Measurements from ENCODE around the gene TTC13. TPM values are rescaled to one million over a fixed set of nuclear protein-coding genes. Genes with fewer than 3 reads are reported as not detected.

Gene TTC13
- total RNA-seq, 1 donor from 2014 or later: 20.4 TPM

GRCh38 chr1:230964896-230965295, 13.8 kb downstream of the TTC13 start:
- Histone ChIP-seq H3K9ac (ENCODE audit: low read depth in 1 of 3, low read length in 3 of 3) (no peak overlapping the region), H3K27me3 (ENCODE audit: control insufficient read depth in 3 of 3, insufficient read depth in 3 of 3, low read length in 3 of 3) (no peaks in the 10 kb centered on the region), H3K9me3 (ENCODE audit: control insufficient read depth in 3 of 3, low read length in 3 of 3) (no peaks in the 10 kb centered on the region), H3K4me3 (ENCODE audit: low read length in 3 of 3) (no peak overlapping the region), H3K27ac (ENCODE audit: low read depth, low read length) (no peak overlapping the region), H3K4me1 (ENCODE audit: control insufficient read depth in 3 of 3, insufficient read depth in 3 of 3, low read length in 3 of 3) (no peaks in the 10 kb centered on the region), H3K36me3 (ENCODE audit: control insufficient read depth in 3 of 3, insufficient read depth in 3 of 3, low read length in 3 of 3) (no peaks in the 10 kb centered on the region)

- Histone ChIP-seq H3K36me3 (ENCODE audit: control insufficient read depth in 3 of 3, insufficient read depth in 3 of 3, low read length in 3 of 3) (peaks cover 3 to 18% (median 10%) of the 10 kb centered on the region in 3 donors), H3K4me1 (ENCODE audit: control insufficient read depth in 3 of 3, insufficient read depth in 3 of 3, low read length in 3 of 3) (no peaks in the 10 kb centered on the region)
Measured at GRCh38 chr1:230958370-230958769, 20.3 kb downstream of the TTC13 start.

GRCh38 chr1:230957580-230957989, 21.1 kb downstream of the TTC13 start:
- no peak overlapping the region for H3K4me3 ChIP-seq (ENCODE audit: low read length in 3 of 3)
- no peak overlapping the region for H3K27ac ChIP-seq (ENCODE audit: low read depth, low read length)
- no peaks in the 10 kb centered on the region for H3K9me3 ChIP-seq (ENCODE audit: control insufficient read depth in 3 of 3, low read length in 3 of 3)
- H3K27me3 ChIP-seq (ENCODE audit: control insufficient read depth in 3 of 3, insufficient read depth in 3 of 3, low read length in 3 of 3): no peaks in the 10 kb centered on the region
- H3K36me3 ChIP-seq (ENCODE audit: control insufficient read depth in 3 of 3, insufficient read depth in 3 of 3, low read length in 3 of 3): peaks cover 3 to 18% (median 11%) of the 10 kb centered on the region in 3 donors
- H3K9ac ChIP-seq (ENCODE audit: low read depth in 1 of 3, low read length in 3 of 3): no peak overlapping the region
- no peaks in the 10 kb centered on the region for H3K4me1 ChIP-seq (ENCODE audit: control insufficient read depth in 3 of 3, insufficient read depth in 3 of 3, low read length in 3 of 3)

More at GRCh38 chr1:230958370-230958769, 20.3 kb downstream of the TTC13 start:
- no peaks in the 10 kb centered on the region for H3K9me3 ChIP-seq (ENCODE audit: control insufficient read depth in 3 of 3, low read length in 3 of 3)
- H3K9ac ChIP-seq (ENCODE audit: low read depth in 1 of 3, low read length in 3 of 3): no peak overlapping the region
- H3K27me3 ChIP-seq (ENCODE audit: control insufficient read depth in 3 of 3, insufficient read depth in 3 of 3, low read length in 3 of 3): no peaks in the 10 kb centered on the region
- H3K4me3 ChIP-seq (ENCODE audit: low read length in 3 of 3): no peak overlapping the region
- H3K27ac ChIP-seq (ENCODE audit: low read depth, low read length): no peak overlapping the region

- Histone ChIP-seq H3K4me1 (ENCODE audit: control insufficient read depth in 3 of 3, insufficient read depth in 3 of 3, low read length in 3 of 3) (no peaks in the 10 kb centered on the region), H3K27ac (ENCODE audit: low read depth, low read length) (no peak overlapping the region), H3K4me3 (ENCODE audit: low read length in 3 of 3) (no peak overlapping the region), H3K27me3 (ENCODE audit: control insufficient read depth in 3 of 3, insufficient read depth in 3 of 3, low read length in 3 of 3) (no peaks in the 10 kb centered on the region), H3K36me3 (ENCODE audit: control insufficient read depth in 3 of 3, insufficient read depth in 3 of 3, low read length in 3 of 3) (peaks cover 0 to 9% (median 6%) of the 10 kb centered on the region in 3 donors), H3K9me3 (ENCODE audit: control insufficient read depth in 3 of 3, low read length in 3 of 3) (no peaks in the 10 kb centered on the region), H3K9ac (ENCODE audit: low read depth in 1 of 3, low read length in 3 of 3) (no peak overlapping the region)
Measured at GRCh38 chr1:230950404-230950803, 28.3 kb downstream of the TTC13 start.

- Histone ChIP-seq H3K27me3 (ENCODE audit: control insufficient read depth in 3 of 3, insufficient read depth in 3 of 3, low read length in 3 of 3) (no peaks in the 10 kb centered on the region), H3K4me3 (ENCODE audit: low read length in 3 of 3) (no peak overlapping the region), H3K27ac (ENCODE audit: low read depth, low read length) (no peak overlapping the region), H3K9ac (ENCODE audit: low read depth in 1 of 3, low read length in 3 of 3) (no peak overlapping the region), H3K36me3 (ENCODE audit: control insufficient read depth in 3 of 3, insufficient read depth in 3 of 3, low read length in 3 of 3) (peaks cover 2 to 11% (median 6%) of the 10 kb centered on the region in 3 donors), H3K4me1 (ENCODE audit: control insufficient read depth in 3 of 3, insufficient read depth in 3 of 3, low read length in 3 of 3) (no peaks in the 10 kb centered on the region), H3K9me3 (ENCODE audit: control insufficient read depth in 3 of 3, low read length in 3 of 3) (no peaks in the 10 kb centered on the region)
Measured at GRCh38 chr1:230948903-230949302, 29.8 kb downstream of the TTC13 start.

GRCh38 chr1:230948301-230948700, 30.4 kb downstream of the TTC13 start:
- no peaks in the 10 kb centered on the region for H3K4me1 ChIP-seq (ENCODE audit: control insufficient read depth in 3 of 3, insufficient read depth in 3 of 3, low read length in 3 of 3)
- H3K4me3 ChIP-seq (ENCODE audit: low read length in 3 of 3): no peak overlapping the region
- peaks cover 2 to 7% (median 6%) of the 10 kb centered on the region in 3 donors for H3K36me3 ChIP-seq (ENCODE audit: control insufficient read depth in 3 of 3, insufficient read depth in 3 of 3, low read length in 3 of 3)
- H3K9ac ChIP-seq (ENCODE audit: low read depth in 1 of 3, low read length in 3 of 3): no peak overlapping the region
- H3K9me3 ChIP-seq (ENCODE audit: control insufficient read depth in 3 of 3, low read length in 3 of 3): no peaks in the 10 kb centered on the region
- H3K27me3 ChIP-seq (ENCODE audit: control insufficient read depth in 3 of 3, insufficient read depth in 3 of 3, low read length in 3 of 3): no peaks in the 10 kb centered on the region
- no peak overlapping the region for H3K27ac ChIP-seq (ENCODE audit: low read depth, low read length)

GRCh38 chr1:230943048-230943593, 35.5 kb downstream of the TTC13 start:
- H3K27ac ChIP-seq (ENCODE audit: low read depth, low read length): no peak overlapping the region
- H3K9ac ChIP-seq (ENCODE audit: low read depth in 1 of 3, low read length in 3 of 3): no peak overlapping the region
- no peak overlapping the region for H3K4me3 ChIP-seq (ENCODE audit: low read length in 3 of 3)
- H3K27me3 ChIP-seq (ENCODE audit: control insufficient read depth in 3 of 3, insufficient read depth in 3 of 3, low read length in 3 of 3): no peaks in the 10 kb centered on the region
- H3K4me1 ChIP-seq (ENCODE audit: control insufficient read depth in 3 of 3, insufficient read depth in 3 of 3, low read length in 3 of 3): no peaks in the 10 kb centered on the region
- H3K9me3 ChIP-seq (ENCODE audit: control insufficient read depth in 3 of 3, low read length in 3 of 3): no peaks in the 10 kb centered on the region
- H3K36me3 ChIP-seq (ENCODE audit: control insufficient read depth in 3 of 3, insufficient read depth in 3 of 3, low read length in 3 of 3): peaks cover 2 to 15% (median 11%) of the 10 kb centered on the region in 3 donors

GRCh38 chr1:230940848-230941247, 37.8 kb downstream of the TTC13 start:
- Histone ChIP-seq H3K4me1 (ENCODE audit: control insufficient read depth in 3 of 3, insufficient read depth in 3 of 3, low read length in 3 of 3) (no peaks in the 10 kb centered on the region), H3K9me3 (ENCODE audit: control insufficient read depth in 3 of 3, low read length in 3 of 3) (no peaks in the 10 kb centered on the region), H3K9ac (ENCODE audit: low read depth in 1 of 3, low read length in 3 of 3) (no peak overlapping the region), H3K27me3 (ENCODE audit: control insufficient read depth in 3 of 3, insufficient read depth in 3 of 3, low read length in 3 of 3) (no peaks in the 10 kb centered on the region), H3K27ac (ENCODE audit: low read depth, low read length) (no peak overlapping the region), H3K4me3 (ENCODE audit: low read length in 3 of 3) (no peak overlapping the region), H3K36me3 (ENCODE audit: control insufficient read depth in 3 of 3, insufficient read depth in 3 of 3, low read length in 3 of 3) (peaks cover 2 to 16% (median 11%) of the 10 kb centered on the region in 3 donors)

GRCh38 chr1:230939806-230940489, 38.7 kb downstream of the TTC13 start:
- peaks cover under 1 to 21% (median 7%) of the 10 kb centered on the region in 3 donors for H3K36me3 ChIP-seq (ENCODE audit: control insufficient read depth in 3 of 3, insufficient read depth in 3 of 3, low read length in 3 of 3)
- no peaks in the 10 kb centered on the region for H3K9me3 ChIP-seq (ENCODE audit: control insufficient read depth in 3 of 3, low read length in 3 of 3)
- no peak overlapping the region for H3K27ac ChIP-seq (ENCODE audit: low read depth, low read length)
- no peaks in the 10 kb centered on the region for H3K4me1 ChIP-seq (ENCODE audit: control insufficient read depth in 3 of 3, insufficient read depth in 3 of 3, low read length in 3 of 3)
- no peaks in the 10 kb centered on the region for H3K27me3 ChIP-seq (ENCODE audit: control insufficient read depth in 3 of 3, insufficient read depth in 3 of 3, low read length in 3 of 3)
- H3K4me3 ChIP-seq (ENCODE audit: low read length in 3 of 3): no peak overlapping the region
- H3K9ac ChIP-seq (ENCODE audit: low read depth in 1 of 3, low read length in 3 of 3): no peak overlapping the region

- H3K27me3 ChIP-seq (ENCODE audit: control insufficient read depth in 3 of 3, insufficient read depth in 3 of 3, low read length in 3 of 3): no peaks in the 10 kb centered on the region
- no peaks in the 10 kb centered on the region for H3K4me1 ChIP-seq (ENCODE audit: control insufficient read depth in 3 of 3, insufficient read depth in 3 of 3, low read length in 3 of 3)
- H3K9ac ChIP-seq (ENCODE audit: low read depth in 1 of 3, low read length in 3 of 3): no peak overlapping the region
- H3K4me3 ChIP-seq (ENCODE audit: low read length in 3 of 3): no peak overlapping the region
- no peaks in the 10 kb centered on the region for H3K9me3 ChIP-seq (ENCODE audit: control insufficient read depth in 3 of 3, low read length in 3 of 3)
- no peak overlapping the region for H3K27ac ChIP-seq (ENCODE audit: low read depth, low read length)
- peaks cover 0 to 24% (median 5%) of the 10 kb centered on the region in 3 donors for H3K36me3 ChIP-seq (ENCODE audit: control insufficient read depth in 3 of 3, insufficient read depth in 3 of 3, low read length in 3 of 3)
Measured at GRCh38 chr1:230938924-230939368, 39.7 kb downstream of the TTC13 start.
